GM18526 (cell line): ENCODE data around the gene SNORC.

ENCODE experiments used
- POLR2A ChIP-seq: IDR thresholded peaks from 3 replicates; pipeline ENCODE4 v1.6.1; 2011; ENCODE audit not compliant: insufficient read length; ENCODE audit errors: extremely low read depth

SNORC gene

DNA sequence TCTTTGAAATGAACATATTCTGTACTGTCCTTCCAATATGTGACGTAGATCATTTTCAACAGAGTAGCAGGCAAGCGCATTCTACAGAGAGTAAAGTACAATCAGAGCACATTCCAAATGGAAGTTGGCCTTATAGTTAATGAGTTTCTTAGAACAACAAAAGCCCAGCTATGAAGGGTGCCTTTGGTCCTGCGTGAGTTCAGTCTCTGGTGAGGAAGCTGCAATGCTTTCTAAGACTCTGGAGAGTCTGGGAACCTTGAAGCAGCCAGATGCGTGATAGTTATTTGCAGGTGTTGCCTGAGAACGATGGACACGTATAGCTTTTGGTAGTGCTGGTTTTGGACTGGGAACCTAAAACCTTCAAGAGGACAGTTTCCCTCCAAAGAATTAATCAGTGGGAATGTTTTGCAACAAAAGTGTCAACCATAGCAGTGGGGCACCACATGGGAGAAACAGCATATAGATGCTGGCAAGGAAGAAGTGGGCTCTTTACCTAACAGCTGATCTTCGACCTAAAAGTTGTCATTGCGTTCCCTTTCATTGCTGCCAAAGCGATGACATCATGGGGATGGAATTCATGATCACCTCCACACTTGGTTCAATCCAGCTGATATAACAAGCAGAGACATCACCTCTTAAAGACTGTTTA lies 9.3 kb upstream of the SNORC start:
- TF ChIP-seq POLR2A, result no peak

DNA sequence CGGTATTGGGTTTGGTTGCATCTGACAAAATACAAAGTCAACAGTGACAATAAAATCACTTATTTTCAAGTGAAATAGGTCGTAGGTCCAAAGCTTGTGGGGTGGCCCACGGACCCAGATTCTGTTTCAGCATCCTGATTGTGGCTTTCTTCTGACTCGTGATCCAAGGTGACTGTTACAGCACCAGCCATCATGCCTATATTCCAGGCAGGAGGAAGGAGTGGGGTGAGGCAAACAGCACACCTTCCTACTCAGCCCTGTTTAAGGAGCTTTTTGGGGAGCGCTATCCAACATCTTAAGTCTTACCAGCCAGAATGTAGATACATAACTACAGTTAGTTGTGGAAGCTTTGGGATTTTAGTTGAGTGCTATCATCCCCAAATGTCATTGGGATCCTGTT lies 8.7 kb upstream of the SNORC start:
- no peak for TF ChIP-seq POLR2A

DNA sequence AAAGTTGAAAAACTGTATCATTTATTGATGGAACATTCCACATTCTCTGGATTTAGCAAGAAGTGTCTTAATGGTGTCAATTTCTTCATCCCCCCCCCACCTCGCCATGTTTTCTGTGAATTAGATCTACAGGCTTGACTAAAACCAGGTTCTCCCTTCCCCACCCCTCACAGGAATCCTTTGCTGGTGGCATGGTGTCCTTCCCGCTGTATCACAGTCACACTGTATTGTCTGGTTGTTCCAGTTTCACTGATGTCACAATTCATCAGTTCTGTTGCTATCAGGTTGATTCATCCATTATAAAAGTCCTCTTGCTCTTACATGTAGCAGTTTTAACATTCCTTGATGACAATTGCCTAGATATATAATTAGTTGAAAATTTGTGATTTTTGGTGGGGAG lies 6.1 kb upstream of the SNORC start:
- TF ChIP-seq POLR2A, result no peak

DNA sequence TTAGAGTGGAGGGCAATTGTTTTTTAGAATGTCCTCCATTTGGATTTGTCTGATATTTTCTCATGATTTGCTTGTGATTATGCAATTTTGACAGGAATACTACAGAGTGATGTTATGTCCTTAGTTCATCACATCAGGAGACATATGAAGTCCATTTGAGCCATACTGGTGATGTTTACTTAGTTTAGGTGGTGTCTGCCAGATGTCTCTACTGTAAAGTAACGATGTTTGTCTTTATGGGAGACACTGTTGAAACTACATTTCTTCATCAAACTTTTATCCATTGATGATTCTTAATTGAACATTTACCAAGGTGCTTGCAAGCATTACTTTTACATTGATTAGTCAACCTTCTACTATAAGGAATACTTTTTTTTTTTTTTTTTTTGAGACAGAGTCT lies 4.9 kb upstream of the SNORC start:
- no peak for TF ChIP-seq POLR2A

DNA sequence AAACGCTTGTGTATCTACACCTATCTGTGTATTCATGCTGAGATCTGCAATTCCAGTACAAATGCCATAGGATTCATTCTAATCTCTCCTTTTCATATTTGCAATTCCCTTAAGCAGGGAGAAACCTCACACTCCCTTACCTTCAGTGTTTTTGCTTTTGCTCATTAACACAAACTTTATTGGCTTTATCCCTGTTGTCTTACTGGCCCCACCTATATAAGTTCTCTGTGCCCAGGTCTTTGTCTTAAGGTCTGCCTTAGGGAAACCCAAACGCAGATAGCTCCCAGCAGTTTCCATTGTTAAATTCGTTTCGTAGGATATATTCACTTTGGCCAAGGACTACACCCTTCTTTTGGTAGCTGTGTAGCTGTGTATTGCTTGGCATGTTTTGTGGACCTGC lies 4.0 kb upstream of the SNORC start:
- no peak for TF ChIP-seq POLR2A

DNA sequence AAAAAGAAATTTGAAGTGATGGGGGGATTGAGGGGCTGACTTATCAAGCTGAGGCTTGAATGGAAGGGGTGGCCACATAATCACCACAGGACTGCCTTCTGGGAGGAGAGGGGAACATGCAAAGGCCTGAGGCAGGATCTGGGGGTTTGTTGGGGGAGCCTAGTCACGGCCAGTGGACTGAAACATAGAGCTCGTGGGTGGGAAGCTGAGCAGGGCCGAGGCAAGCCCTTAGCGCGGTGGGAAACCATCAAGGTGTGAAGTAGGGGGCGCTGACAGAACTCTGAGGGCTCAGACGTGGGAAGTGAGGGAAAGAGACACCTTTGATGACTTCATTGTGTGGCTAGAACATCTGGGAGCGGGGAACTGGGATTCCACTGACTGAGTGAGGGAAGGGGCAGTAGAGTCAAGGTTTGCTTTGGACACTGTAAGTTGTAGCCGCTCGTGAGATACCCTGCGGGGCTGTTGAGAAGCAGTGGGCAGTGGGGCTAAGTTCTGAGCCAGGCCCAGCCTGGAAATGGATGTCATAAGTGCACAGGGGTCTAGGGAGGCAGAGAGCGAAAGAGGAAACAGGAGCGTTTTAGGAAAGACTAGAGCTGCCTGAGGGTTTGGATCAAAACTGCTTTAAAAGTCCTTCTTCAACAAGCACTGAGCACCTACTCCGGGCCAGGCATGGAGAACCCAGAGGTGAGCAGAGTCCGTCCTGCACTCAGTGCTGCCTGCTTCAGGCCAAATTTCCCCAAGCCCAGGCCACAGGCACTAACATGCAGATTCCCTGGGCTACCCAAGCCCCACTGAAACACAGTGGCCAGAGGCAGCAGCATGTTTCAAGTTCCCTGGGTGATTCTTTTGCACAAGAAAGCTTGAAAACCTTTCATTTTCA lies 686 bp upstream of the SNORC start:
- no peak for TF ChIP-seq POLR2A

DNA sequence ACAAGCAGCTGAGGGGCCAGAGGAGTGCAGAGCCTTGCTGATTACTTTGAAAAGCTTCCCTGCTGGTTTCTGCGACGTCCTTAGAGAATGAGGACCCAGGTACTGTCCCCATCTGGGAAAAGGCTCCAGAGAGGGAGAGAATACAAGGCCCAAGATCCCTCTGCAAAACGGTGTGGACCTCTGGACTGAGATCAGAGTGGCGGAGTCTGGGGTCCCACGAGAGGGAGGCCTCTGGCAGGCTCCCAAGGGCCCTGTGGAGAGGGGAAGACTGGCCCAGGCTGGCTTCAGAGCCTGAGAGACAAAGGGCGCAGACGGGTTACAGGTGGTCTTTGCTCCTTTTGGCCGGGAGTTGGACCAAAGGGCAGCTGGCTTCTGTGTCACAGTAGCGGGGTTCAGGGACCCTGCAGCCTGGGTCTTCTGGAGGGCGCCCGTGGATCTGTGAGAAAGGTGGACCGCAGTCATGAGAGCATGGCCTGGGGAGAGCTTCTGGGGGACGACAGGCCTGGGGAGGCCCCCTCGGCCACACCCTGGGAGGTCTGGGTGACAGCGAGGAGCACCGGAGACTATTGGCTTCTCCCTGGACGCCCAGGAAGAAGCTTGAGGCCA lies 805 bp downstream of the SNORC start:
- TF ChIP-seq POLR2A, result no peak

DNA sequence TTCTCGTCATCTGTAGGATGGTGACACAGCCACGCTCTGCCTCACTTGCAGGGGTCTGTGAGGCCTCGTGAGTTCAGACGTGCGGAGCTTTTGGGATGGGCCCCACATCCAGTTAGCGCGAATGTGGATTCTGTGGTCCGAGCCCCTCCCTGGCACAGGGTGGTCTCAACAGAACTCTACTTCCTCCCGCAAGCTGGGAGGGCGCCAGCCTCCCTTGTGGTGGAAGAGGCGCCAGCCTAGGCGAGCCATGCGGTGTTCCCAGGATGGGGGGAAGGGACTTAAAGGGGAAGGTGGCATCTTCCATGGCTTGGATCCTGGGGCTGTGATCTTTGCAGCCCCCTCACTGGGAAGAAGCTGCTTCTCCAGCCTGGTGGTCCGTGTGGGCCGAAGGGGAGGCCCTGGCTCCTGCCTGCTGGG lies 1.4 kb downstream of the SNORC start:
- no peak for TF ChIP-seq POLR2A

DNA sequence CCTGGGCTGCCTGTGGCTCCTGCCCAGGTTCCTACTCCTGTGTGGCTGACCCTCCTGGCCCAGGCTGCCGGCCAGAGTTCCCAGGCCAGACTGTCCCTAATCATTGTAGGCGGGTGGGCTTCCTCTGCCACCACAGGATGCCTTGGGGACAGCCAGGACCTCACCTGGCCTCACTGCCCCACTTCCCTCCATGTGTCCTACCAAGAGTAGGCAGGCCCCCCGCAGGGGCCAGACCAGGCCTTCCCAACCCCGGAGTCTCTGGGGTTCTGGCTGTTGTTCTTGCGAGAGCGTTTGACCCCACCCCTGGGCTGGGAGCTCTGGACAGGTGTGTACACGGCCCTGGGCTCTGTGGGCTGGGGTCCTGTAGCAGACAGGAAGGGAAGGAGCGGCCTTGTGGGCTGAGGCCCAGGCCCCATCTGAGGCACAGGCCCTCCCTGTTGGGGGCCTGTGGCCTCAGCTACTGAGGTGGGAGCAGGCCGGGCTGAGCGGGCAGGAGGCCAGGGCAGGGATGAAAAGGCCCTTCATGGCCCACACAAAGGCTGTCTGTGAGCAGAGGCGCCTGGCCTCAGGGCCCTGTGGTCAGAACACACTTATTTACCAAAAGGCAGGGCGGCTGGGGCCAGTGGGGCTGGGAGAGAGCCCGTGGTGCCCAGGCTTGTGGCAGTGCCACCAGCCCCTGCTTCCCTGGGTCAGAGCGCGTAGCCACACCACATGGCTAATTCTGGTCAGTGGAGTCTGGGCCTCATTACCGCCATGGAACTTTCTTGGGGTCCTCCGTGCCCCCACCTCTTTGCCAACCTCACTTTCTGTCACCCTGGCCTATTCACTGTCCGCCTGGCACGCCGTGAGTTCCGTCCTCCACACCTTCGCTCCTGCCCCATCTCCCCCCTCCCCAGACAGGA lies 2.0 kb downstream of the SNORC start:
- TF ChIP-seq POLR2A, result no peak

DNA sequence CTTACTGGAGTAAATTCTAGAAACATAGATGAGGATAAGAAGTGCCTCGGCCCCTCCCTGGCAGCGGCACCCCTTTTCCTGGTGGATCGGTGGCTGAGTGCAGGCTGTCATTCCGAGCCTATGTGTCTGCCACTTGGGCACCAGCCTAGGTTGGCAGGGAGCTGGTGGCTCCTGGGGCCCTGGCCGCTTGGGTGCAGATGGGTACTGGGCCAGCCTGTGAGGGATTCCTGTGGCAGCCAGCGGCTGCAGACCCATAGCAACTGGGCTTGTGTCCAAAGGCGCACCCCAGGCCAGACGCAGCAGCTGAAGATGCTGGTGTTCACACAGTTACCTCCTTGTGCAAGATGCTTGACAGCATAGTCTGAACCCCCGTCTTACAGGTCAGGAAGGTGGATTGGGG lies 2.8 kb downstream of the SNORC start:
- no peak for TF ChIP-seq POLR2A

DNA sequence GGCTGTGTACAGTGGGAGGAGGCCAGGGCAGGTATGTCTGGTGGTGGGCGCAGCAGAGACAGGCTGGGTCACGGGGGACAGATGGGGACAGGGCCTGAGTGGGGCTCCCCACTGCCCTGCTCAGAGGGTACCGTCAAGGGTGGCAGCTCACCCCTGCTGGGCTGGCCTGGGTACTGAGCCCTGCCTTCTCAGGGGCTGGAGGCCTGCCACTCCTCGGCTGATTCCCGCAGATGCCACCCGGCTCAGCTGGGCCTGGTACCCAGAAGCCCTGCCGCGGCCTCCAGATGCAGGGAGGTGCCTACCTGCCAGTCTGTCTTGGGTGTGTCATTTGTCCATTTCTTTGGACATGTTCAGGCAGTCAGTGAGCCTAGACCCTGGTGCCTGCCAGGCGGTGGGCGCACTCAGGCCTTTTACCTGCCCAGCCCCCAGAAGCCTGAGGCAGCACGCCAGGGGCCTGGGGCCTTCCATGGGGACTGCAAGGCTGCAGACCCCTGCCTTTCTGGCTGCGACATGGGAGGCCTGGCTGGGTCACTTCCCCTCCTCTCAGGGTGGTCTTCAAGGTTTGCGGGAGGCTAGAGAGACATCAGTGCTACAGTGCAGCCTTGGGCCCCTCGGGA lies 3.3 kb downstream of the SNORC start:
- no peak for TF ChIP-seq POLR2A

DNA sequence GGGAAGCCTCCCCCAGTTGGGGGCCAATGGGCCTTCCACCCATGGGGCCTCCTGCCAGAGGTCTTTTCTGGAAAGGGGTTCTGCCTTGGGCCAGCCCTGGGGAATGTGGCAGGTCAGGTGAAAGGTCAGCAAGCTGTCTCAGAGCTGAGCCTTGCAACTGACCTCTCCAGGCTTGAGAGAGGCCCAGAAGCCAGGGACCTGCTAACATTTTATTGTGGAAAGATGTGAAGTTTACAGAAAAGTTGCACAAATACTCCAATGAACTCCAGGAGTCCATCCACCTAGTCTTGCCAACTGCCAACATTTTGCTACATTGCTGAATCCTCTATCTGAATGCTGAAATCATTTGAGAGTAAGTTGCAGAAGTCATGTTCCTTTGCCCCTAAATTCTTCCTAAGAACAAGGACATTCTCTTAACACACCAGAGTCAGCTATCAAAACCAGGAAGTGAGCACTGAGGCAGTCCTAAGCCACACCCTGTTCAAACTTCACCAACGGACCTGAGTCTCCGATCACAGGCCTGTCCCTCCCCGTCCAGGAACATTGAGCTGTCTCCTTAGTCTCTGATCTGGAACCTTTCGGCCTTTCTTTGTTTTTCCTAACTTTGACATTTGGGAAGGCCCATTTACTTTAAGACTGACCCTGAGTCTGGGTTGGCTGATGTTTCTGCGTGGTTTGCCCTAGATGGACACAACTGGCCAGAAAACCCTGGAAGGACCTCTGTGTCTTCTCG lies 4.0 kb downstream of the SNORC start:
- no peak for TF ChIP-seq POLR2A

DNA sequence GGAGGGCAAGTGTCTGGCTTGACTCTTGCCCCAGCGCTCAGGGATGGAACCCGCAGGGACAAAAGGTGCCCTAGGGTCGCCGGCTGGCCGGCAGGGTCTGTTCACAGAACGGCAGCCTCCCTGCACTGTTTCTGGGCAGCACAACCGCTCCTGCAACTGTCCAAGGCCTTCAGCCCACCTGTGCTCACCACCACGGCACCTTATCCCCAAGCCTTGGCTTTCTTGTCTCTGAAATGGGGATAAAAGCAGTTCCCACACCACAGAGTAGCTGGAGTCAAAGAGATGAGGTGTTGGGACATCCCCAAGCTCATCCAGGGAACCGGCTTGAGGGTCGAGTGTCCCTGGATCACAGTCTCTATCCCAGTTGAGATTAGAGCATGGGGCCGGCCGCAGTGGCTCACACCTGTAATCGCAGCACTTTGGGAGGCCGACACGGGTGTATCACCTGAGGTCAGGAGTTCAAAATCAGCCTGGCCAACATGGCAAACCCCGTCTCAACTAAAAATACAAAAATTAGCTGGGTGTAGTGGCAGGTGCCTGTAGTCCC lies 4.7 kb downstream of the SNORC start:
- no peak for TF ChIP-seq POLR2A

DNA sequence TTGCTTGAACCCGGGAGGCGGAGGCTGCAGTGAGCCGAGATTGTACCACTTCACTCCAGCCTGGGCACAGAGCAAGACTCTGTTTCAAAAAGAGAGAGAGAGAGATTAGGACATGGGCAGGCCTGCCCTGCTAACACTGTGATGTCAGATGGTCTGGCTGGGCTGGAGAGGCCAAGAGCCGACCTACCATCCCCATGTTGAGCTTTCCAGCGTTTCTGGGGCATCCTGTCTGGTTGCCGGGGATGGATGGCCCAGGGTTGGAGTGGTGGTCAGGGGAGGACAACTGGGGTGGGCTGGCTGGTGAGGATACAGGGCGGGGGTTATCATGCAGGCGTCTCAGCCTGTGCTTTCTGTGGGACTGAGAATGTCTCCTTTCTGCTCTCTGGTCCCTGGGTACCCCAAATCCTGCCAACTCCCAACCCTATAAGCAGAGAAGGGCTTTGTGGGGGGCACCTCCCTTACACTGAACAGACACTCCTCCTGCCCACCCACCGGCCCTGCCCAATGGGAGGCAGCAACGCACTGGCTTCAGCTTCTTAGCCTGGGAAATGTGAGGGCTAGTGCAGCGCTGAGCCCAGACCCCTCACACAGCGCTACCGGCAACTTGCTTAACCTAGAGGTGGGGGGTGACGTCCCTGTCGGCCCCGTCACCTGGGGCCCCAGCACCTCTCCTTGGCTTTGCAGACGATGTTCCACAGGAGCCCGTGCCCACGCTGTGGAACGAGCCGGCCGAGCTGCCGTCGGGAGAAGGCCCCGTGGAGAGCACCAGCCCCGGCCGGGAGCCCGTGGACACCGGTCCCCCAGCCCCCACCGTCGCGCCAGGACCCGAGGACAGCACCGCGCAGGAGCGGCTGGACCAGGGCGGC lies 5.4 kb downstream of the SNORC start:
- TF ChIP-seq POLR2A, result no peak
